Measurements from ENCODE around the gene PEX11G. TPM values are rescaled to one million over a fixed set of nuclear protein-coding genes. Genes with fewer than 3 reads are reported as not detected.

PEX11G gene
- total and polyA plus RNA-seq, 2 experiments from 2014 or later: 2.2 TPM

DNA sequence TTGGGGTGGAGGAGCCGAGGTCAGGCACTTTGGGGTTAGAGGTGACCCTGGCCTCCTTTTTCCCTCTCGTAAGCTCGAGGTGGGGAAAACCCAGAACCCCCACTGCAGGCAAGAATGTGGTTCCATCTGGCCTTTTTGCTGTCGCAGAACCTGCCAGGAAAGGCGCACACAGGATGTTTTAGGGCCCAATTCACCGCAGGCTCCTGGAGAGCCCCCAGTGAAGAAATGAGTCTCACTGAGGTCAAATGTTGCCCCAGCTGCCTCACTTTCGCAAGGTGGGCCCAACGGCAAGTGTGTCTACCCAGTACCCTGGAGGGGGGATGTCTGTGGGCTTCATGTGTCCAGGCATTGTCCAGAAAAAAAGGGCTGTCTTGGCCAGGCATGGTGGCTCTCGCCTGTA lies 61.8 kb downstream of the PEX11G start:
- H3K4me1 Mint-ChIP-seq: no peaks in the 10 kb centered on the region
- TF ChIP-seq JUNB (IDR thresholded peaks at IDR 0.05; ENCODE audit: unreplicated experiment): no peak
- Histone ChIP-seq H3K27ac (ENCODE audit: low read depth) (no peak overlapping the region), H3K9me2 (ENCODE audit: insufficient read depth) (no peaks in the 10 kb centered on the region), H3K4me2 (no peak overlapping the region), H3K4me1 (ENCODE audit: insufficient read depth) (no peaks in the 10 kb centered on the region), H4K20me1 (replicated peaks; ENCODE audit: insufficient read depth) (peaks cover 7% of the 10 kb centered on the region; the same call in 1 of the 2 replicates), H3K4me3 (no peak overlapping the region), H3K79me2 (replicated peaks; ENCODE audit: insufficient read depth) (peaks cover 13% of the 10 kb centered on the region; the same call in 1 of the 2 replicates), H3K36me3 (ENCODE audit: insufficient read depth) (no peaks in the 10 kb centered on the region), H2AFZ (no peak overlapping the region), H3K27me3 (ENCODE audit: insufficient read depth) (no peaks in the 10 kb centered on the region), H3F3A (replicated peaks; ENCODE audit: low read depth) (no peaks in the 10 kb centered on the region)
- DNase-seq (ENCODE audit: low spot score): no peak
- H3K27ac Mint-ChIP-seq: no peak overlapping the region
- no peaks in the 10 kb centered on the region for H3K9me3 Mint-ChIP-seq
- no peak overlapping the region for H3K4me3 Mint-ChIP-seq
- no peak for ATAC-seq
- no peaks in the 10 kb centered on the region for H3K36me3 Mint-ChIP-seq (ENCODE audit: low read depth)
- H3K27me3 Mint-ChIP-seq (ENCODE audit: insufficient read depth, low read depth, poor library complexity): peaks cover 3% of the 10 kb centered on the region

Other genes with a start within 250 kb of the PEX11G start
- gene INSR, start 194.6 kb downstream of the PEX11G start, total RNA-seq (2014; rRNA removed; shearing (Covaris generic)): 52.1 and 55.2 TPM in 2 replicates
- gene INSR, start 194.6 kb downstream of the PEX11G start, polyA plus RNA-seq (2016; fragmentation: Nextera tagmentation; extraction: Ambion mirVana): 17.3 and 19.2 TPM in 2 replicates
- gene ARHGEF18, start 140.1 kb downstream of the PEX11G start, total RNA-seq (2014; rRNA removed; shearing (Covaris generic)): 44.0 and 47.6 TPM in 2 replicates
- 12.8 and 14.6 TPM in 2 replicates for gene ARHGEF18, start 140.1 kb downstream of the PEX11G start, polyA plus RNA-seq (2016; fragmentation: Nextera tagmentation; extraction: Ambion mirVana)
- 36.7 and 52.9 TPM in 2 replicates for gene ZNF358, start 27.1 kb upstream of the PEX11G start, total RNA-seq (2014; rRNA removed; shearing (Covaris generic))
- 23.8 and 28.2 TPM in 2 replicates for gene ZNF358, start 27.1 kb upstream of the PEX11G start, polyA plus RNA-seq (2016; fragmentation: Nextera tagmentation; extraction: Ambion mirVana)
- 7.2 and 11.0 TPM in 2 replicates for gene MCOLN1, start 33.6 kb upstream of the PEX11G start, total RNA-seq (2014; rRNA removed; shearing (Covaris generic))
- gene MCOLN1, start 33.6 kb upstream of the PEX11G start, polyA plus RNA-seq (2016; fragmentation: Nextera tagmentation; extraction: Ambion mirVana): 16.1 and 16.2 TPM in 2 replicates
- 135 and 147 TPM in 2 replicates for gene PNPLA6, start 46.7 kb upstream of the PEX11G start, total RNA-seq (2014; rRNA removed; shearing (Covaris generic))
- 66.6 and 74.1 TPM in 2 replicates for gene PNPLA6, start 46.7 kb upstream of the PEX11G start, polyA plus RNA-seq (2016; fragmentation: Nextera tagmentation; extraction: Ambion mirVana)
- gene CAMSAP3, start 106.8 kb upstream of the PEX11G start, total RNA-seq (2014; rRNA removed; shearing (Covaris generic)): 29.9 and 32.2 TPM in 2 replicates
- gene CAMSAP3, start 106.8 kb upstream of the PEX11G start, polyA plus RNA-seq (2016; fragmentation: Nextera tagmentation; extraction: Ambion mirVana): 6.4 and 10.2 TPM in 2 replicates
- gene XAB2, start 140.5 kb upstream of the PEX11G start, total RNA-seq (2014; rRNA removed; shearing (Covaris generic)): 65.2 and 69.0 TPM in 2 replicates
- gene XAB2, start 140.5 kb upstream of the PEX11G start, polyA plus RNA-seq (2016; fragmentation: Nextera tagmentation; extraction: Ambion mirVana): 18.4 and 20.0 TPM in 2 replicates
- 8.6 and 9.9 TPM in 2 replicates for gene PET100, start 140.8 kb upstream of the PEX11G start, total RNA-seq (2014; rRNA removed; shearing (Covaris generic))
- gene PET100, start 140.8 kb upstream of the PEX11G start, polyA plus RNA-seq (2016; fragmentation: Nextera tagmentation; extraction: Ambion mirVana): 636 and 765 TPM in 2 replicates
- gene PCP2, start 144.7 kb upstream of the PEX11G start, total RNA-seq (2014; rRNA removed; shearing (Covaris generic)): not detected in 2 replicates
- 0.40 TPM in 1 of 2 replicates, not detected in the other for gene PCP2, start 144.7 kb upstream of the PEX11G start, polyA plus RNA-seq (2016; fragmentation: Nextera tagmentation; extraction: Ambion mirVana)
- 37.6 and 55.8 TPM in 2 replicates for gene STXBP2, start 148.1 kb upstream of the PEX11G start, total RNA-seq (2014; rRNA removed; shearing (Covaris generic))
- gene STXBP2, start 148.1 kb upstream of the PEX11G start, polyA plus RNA-seq (2016; fragmentation: Nextera tagmentation; extraction: Ambion mirVana): 42.6 and 45.0 TPM in 2 replicates
- not detected in 2 replicates for gene RETN, start 180.0 kb upstream of the PEX11G start, total RNA-seq (2014; rRNA removed; shearing (Covaris generic))
- not detected in 2 replicates for gene RETN, start 180.0 kb upstream of the PEX11G start, polyA plus RNA-seq (2016; fragmentation: Nextera tagmentation; extraction: Ambion mirVana)
- not detected in 2 replicates for gene MCEMP1, start 188.1 kb upstream of the PEX11G start, total RNA-seq (2014; rRNA removed; shearing (Covaris generic))
- gene MCEMP1, start 188.1 kb upstream of the PEX11G start, polyA plus RNA-seq (2016; fragmentation: Nextera tagmentation; extraction: Ambion mirVana): not detected in 2 replicates
- 78.3 and 83.8 TPM in 2 replicates for gene TRAPPC5, start 191.8 kb upstream of the PEX11G start, total RNA-seq (2014; rRNA removed; shearing (Covaris generic))
- gene TRAPPC5, start 191.8 kb upstream of the PEX11G start, polyA plus RNA-seq (2016; fragmentation: Nextera tagmentation; extraction: Ambion mirVana): 252 and 284 TPM in 2 replicates
- not detected in 2 replicates for gene FCER2, start 213.1 kb upstream of the PEX11G start, total RNA-seq (2014; rRNA removed; shearing (Covaris generic))
- gene FCER2, start 213.1 kb upstream of the PEX11G start, polyA plus RNA-seq (2016; fragmentation: Nextera tagmentation; extraction: Ambion mirVana): 0.29 and 0.38 TPM in 2 replicates
- 0.23 and 0.52 TPM in 2 replicates for gene CLEC4G, start 243.1 kb upstream of the PEX11G start, total RNA-seq (2014; rRNA removed; shearing (Covaris generic))
- gene CLEC4G, start 243.1 kb upstream of the PEX11G start, polyA plus RNA-seq (2016; fragmentation: Nextera tagmentation; extraction: Ambion mirVana): 0.65 and 0.70 TPM in 2 replicates

Measured in GM23338 (cell line).